PC-3 (cell line): ENCODE data around the gene BCL11A. TPM values are rescaled to one million over a fixed set of nuclear protein-coding genes. Genes with fewer than 3 reads are reported as not detected.

Experiments used
- ATAC-seq: fragments of 200-7000 bp; cut with Tn5 transposase; 2 replicates; pipeline ENCODE4 v1.9.1; 2020; ENCODE audit warnings: mild to moderate bottlenecking, moderate library complexity
- BruUV-seq: library from RNA; stranded (reverse); fragments of 400-500 nt; replicated peaks from 2 replicates; lab custom pipeline; 2021; lab: Mats Ljungman, UMichigan
- CTCF ChIA-PET: fragments of 300-600 bp; sonication (Branson Sonifier 250); formaldehyde crosslinking; loops from one replicate; lab custom pipeline; 2022; ENCODE audit warnings: antibody characterized with exemption; lab: Charles Lee
- POLR2A ChIA-PET: fragments of 300-600 bp; sonication (Branson Sonifier 250); formaldehyde crosslinking; loops from one replicate; lab custom pipeline; 2022; ENCODE audit warnings: antibody characterized with exemption; ENCODE audit not compliant: unreplicated experiment; lab: Charles Lee
- DNase-seq: peaks from one replicate; pipeline ENCODE4 v3.0.0-alpha.2; 2015
- H2AFZ ChIP-seq: fragments of 300-600 bp; sonication (generic); 2 replicates; pipeline ENCODE4 v1.6.0; 2016; ENCODE audit warnings: antibody characterized with exemption, low read length
- H3F3A ChIP-seq: fragments of 300-600 bp; sonication (generic); one replicate; pipeline ENCODE4 v1.6.0; 2017; ENCODE audit warnings: antibody characterized with exemption, low read length, control low read depth, mild to moderate bottlenecking; ENCODE audit not compliant: unreplicated experiment
- H3K27ac ChIP-seq: fragments of 300-600 bp; sonication (generic); 2 replicates; pipeline ENCODE4 v1.5.1; 2016; ENCODE audit warnings: mild to moderate bottlenecking, low read length
- H3K27me3 ChIP-seq: fragments of 300-600 bp; sonication (generic); 2 replicates; pipeline ENCODE4 v1.6.1; 2016; ENCODE audit warnings: low read length, mixed read lengths
- H3K36me3 ChIP-seq: fragments of 300-600 bp; sonication (generic); 2 replicates; pipeline ENCODE4 v1.6.1; 2016; ENCODE audit warnings: low read depth, mixed run types, low read length, mixed read lengths
- H3K4me1 ChIP-seq: fragments of 300-600 bp; sonication (generic); 2 replicates; pipeline ENCODE4 v1.5.1; 2016; ENCODE audit warnings: low read length; ENCODE audit not compliant: insufficient read depth
- H3K4me2 ChIP-seq: fragments of 300-600 bp; sonication (generic); 2 replicates; pipeline ENCODE4 v1.6.0; 2016; ENCODE audit warnings: low read length
- H3K4me3 ChIP-seq: fragments of 300-600 bp; sonication (generic); 2 replicates; pipeline ENCODE4 v1.5.1; 2016; ENCODE audit warnings: mild to moderate bottlenecking, low read length, mixed read lengths
- H3K79me2 ChIP-seq: fragments of 300-600 bp; sonication (generic); 2 replicates; pipeline ENCODE4 v1.6.1; 2017; ENCODE audit warnings: low read length, mixed read lengths
- H3K9ac ChIP-seq: fragments of 300-600 bp; sonication (generic); 2 replicates; pipeline ENCODE4 v1.6.0; 2016; ENCODE audit warnings: mild to moderate bottlenecking, low read length
- H3K9me2 ChIP-seq: fragments of 300-600 bp; sonication (generic); replicated peaks from 2 replicates; pipeline ENCODE4 v1.6.1; 2016; ENCODE audit warnings: mixed run types, low read length, mixed read lengths
- H3K9me3 ChIP-seq: fragments of 300-600 bp; sonication (generic); 2 replicates; pipeline ENCODE4 v1.6.1; 2016; ENCODE audit warnings: low read length, mixed read lengths
- H4K20me1 ChIP-seq: fragments of 300-600 bp; sonication (generic); 2 replicates; pipeline ENCODE4 v1.6.1; 2016; ENCODE audit warnings: low read length, mixed read lengths
- EZH2 ChIP-seq: fragments of 300-600 bp; sonication (generic); IDR thresholded peaks from one replicate; pipeline ENCODE4 v1.6.1; 2017; ENCODE audit warnings: antibody characterized with exemption, mild to moderate bottlenecking, low read length; ENCODE audit not compliant: unreplicated experiment
- EZH2phosphoT487 ChIP-seq: fragments of 300-600 bp; sonication (generic); IDR thresholded peaks from 2 replicates; pipeline ENCODE4 v1.6.1; 2018; ENCODE audit warnings: mild to moderate bottlenecking, antibody characterized with exemption, low read length, borderline replicate concordance
- intact Hi-C: fragments of 100-400 bp; cut with micrococcal nuclease; formaldehyde crosslinking; loops from 2 replicates; pipeline ENCODE4 v1.9.0; 2023
- total RNA-seq: library from RNA; depleted of rRNA; stranded (reverse); fragments of >200 nt; gene quantifications from 2 replicates; pipeline ENCODE4 v1.2.3, GENCODE V29; 2014
- TF ChIP-seq, protein P1 (sequence below): fragments of 300-600 bp; sonication (generic); conservative IDR thresholded peaks from 2 replicates; pipeline ENCODE4 v1.5.1; 2017; ENCODE audit warnings: antibody characterized with exemption, low read depth, mild to moderate bottlenecking, low read length

BCL11A gene
- total RNA-seq, 1 experiment from 2014 or later: 4.6 TPM

DNA sequence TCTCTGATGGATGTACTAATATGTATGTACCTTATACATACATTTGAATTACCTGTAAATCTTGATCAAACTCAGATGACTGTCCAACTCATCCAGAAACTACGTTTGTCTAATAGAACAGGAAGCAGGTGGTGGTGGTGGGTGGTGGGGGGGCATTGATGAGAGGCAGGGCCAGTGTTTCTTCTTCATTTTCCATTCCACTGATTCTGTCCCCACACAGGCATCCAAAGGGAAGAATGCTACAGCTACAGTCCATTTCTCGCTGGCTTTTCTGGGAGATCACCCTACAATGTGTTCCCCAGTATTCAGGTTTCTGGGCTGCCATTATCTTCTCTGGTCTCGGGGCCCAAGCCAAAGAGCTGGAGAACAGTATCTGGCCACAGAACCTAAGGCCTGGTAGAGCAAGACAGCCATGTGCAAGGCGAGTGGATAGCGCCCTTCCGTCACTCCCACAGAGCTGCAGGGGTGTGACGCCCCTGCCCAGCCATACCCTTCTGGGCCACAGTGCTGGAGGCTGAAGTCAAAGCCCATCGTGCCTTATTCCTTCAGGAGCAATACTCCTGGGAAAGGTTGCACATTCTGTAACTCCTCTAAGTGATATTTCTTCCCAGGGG is 54.5 kb downstream of the BCL11A start:
- Histone ChIP-seq H3K4me1 (no peaks in the 10 kb centered on the region), H3K4me3 (no peak overlapping the region), H3K27me3 (no peaks in the 10 kb centered on the region), H3K27ac (no peak overlapping the region), H3F3A (no peaks in the 10 kb centered on the region), H2AFZ (no peak overlapping the region), H3K36me3 (no peaks in the 10 kb centered on the region), H3K9me3 (no peaks in the 10 kb centered on the region), H3K79me2 (no peaks in the 10 kb centered on the region), H3K4me2 (no peak overlapping the region), H3K9ac (no peak overlapping the region), H4K20me1 (no peaks in the 10 kb centered on the region), H3K9me2 (no peaks in the 10 kb centered on the region)
- POLR2A ChIA-PET: no interaction called here
- CTCF ChIA-PET: no interaction called here
- no TSS peak for BruUV-seq
- no peak for ATAC-seq
- intact Hi-C loops: no loop called here
- no peak for TF ChIP-seq EZH2
- TF ChIP-seq, protein P1, sequence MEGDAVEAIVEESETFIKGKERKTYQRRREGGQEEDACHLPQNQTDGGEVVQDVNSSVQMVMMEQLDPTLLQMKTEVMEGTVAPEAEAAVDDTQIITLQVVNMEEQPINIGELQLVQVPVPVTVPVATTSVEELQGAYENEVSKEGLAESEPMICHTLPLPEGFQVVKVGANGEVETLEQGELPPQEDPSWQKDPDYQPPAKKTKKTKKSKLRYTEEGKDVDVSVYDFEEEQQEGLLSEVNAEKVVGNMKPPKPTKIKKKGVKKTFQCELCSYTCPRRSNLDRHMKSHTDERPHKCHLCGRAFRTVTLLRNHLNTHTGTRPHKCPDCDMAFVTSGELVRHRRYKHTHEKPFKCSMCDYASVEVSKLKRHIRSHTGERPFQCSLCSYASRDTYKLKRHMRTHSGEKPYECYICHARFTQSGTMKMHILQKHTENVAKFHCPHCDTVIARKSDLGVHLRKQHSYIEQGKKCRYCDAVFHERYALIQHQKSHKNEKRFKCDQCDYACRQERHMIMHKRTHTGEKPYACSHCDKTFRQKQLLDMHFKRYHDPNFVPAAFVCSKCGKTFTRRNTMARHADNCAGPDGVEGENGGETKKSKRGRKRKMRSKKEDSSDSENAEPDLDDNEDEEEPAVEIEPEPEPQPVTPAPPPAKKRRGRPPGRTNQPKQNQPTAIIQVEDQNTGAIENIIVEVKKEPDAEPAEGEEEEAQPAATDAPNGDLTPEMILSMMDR: no peak
- DNase-seq: no peak

DNA sequence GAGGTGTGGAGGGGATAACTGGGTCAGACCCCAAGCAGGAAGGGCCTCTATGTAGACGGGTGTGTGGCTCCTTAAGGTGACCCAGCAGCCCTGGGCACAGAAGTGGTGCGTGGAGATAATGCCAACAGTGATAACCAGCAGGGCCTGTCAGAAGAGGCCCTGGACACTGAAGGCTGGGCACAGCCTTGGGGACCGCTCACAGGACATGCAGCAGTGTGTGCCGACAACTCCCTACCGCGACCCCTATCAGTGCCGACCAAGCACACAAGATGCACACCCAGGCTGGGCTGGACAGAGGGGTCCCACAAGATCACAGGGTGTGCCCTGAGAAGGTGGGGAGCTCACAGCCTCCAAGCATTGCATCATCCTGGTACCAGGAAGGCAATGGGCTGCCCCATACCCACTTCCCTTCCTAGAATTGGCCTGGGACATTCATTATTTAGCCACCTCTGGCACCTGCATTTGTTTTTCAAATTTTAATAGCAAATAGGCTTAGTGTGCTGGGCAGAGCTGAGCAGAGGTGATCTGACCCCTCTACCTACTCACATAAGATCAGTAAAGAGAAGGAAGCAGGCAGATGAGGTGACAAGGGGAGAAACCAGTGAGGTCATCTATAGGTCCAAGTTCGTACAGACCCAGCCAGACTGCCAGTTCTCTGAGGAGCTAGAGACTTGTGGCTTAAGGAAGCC is 55.2 kb downstream of the BCL11A start:
- no peaks in the 10 kb centered on the region for H3K79me2 ChIP-seq
- no peaks in the 10 kb centered on the region for H3K27me3 ChIP-seq
- H3F3A ChIP-seq: no peaks in the 10 kb centered on the region
- no peaks in the 10 kb centered on the region for H3K9me3 ChIP-seq
- intact Hi-C loops: no loop called here
- no peak for ATAC-seq
- H4K20me1 ChIP-seq: no peaks in the 10 kb centered on the region
- ChIA-PET CTCF (interaction anchor here (1.1 kb wide), 1 partner anchor 49 kb away, joined by 3 read pairs; no protein-coding TSS in a partner anchor), POLR2A (no interaction called here)
- no peak for DNase-seq
- H3K4me2 ChIP-seq: no peak overlapping the region
- H3K4me1 ChIP-seq: no peaks in the 10 kb centered on the region
- H3K36me3 ChIP-seq: no peaks in the 10 kb centered on the region
- H3K27ac ChIP-seq: no peak overlapping the region
- no peak overlapping the region for H3K9ac ChIP-seq
- H3K9me2 ChIP-seq: no peaks in the 10 kb centered on the region
- no peak overlapping the region for H3K4me3 ChIP-seq
- no TSS peak for BruUV-seq
- H2AFZ ChIP-seq: no peak overlapping the region
- TF ChIP-seq, protein P1: no peak
- no peak for TF ChIP-seq EZH2phosphoT487
- TF ChIP-seq EZH2: no peak

DNA sequence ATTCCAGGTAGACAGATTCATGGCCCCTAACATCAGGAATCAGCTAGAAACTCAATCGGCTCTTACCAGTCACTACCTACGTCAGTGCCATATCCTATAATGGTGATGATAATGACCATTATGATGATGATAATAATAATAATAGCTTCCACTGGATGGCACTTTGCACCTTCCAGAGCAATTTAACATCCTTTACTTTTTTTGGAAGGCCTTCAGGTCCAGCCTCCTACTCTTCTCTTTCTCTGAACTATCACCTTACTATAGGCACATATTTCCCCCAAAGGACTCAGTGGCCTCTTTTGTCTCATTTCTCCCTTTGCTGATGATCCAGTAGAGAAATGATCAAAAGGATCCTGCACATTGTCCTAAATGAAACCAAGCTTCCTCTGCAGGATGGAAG is 56.0 kb downstream of the BCL11A start:
- BruUV-seq: no TSS peak

More for the DNA sequence above, 56.0 kb downstream of the BCL11A start:
- POLR2A ChIA-PET: no interaction called here
- no peaks in the 10 kb centered on the region for H3K27me3 ChIP-seq
- no peak overlapping the region for H3K9ac ChIP-seq
- intact Hi-C loops: loop anchor here (1.0 kb wide), 2 partner anchors 52 to 68 kb away; no protein-coding TSS in a partner anchor
- H3K79me2 ChIP-seq: no peaks in the 10 kb centered on the region
- no peaks in the 10 kb centered on the region for H3F3A ChIP-seq
- no peaks in the 10 kb centered on the region for H3K4me1 ChIP-seq
- CTCF ChIA-PET: interaction anchor here (0.9 to 1.1 kb wide), 2 partner anchors 50 to 52 kb away, joined by 3 read pairs; no protein-coding TSS in a partner anchor
- no peak overlapping the region for H3K4me3 ChIP-seq
- no peak for TF ChIP-seq EZH2phosphoT487
- DNase-seq (no peak), ATAC-seq (0 out of 2 replicates have a peak, but pooled peaks have one; percentile 38)
- H3K9me2 ChIP-seq: no peaks in the 10 kb centered on the region
- no peaks in the 10 kb centered on the region for H3K36me3 ChIP-seq
- no peaks in the 10 kb centered on the region for H3K9me3 ChIP-seq
- H2AFZ ChIP-seq: no peak overlapping the region
- no peak overlapping the region for H3K4me2 ChIP-seq
- no peak overlapping the region for H3K27ac ChIP-seq
- H4K20me1 ChIP-seq: no peaks in the 10 kb centered on the region
